ENCODE data around the gene PDCD11. TPM values are rescaled to one million over a fixed set of nuclear protein-coding genes. Genes with fewer than 3 reads are reported as not detected.
"Not testable (repeated sequence)": the region's sequence is repeated elsewhere in the genome, so short reads cannot be mapped to it uniquely, and the experiment has no call there.

Gene PDCD11
- total RNA-seq, 2 donors from 2014 or later, result 50.1 to 79.5 TPM

DNA sequence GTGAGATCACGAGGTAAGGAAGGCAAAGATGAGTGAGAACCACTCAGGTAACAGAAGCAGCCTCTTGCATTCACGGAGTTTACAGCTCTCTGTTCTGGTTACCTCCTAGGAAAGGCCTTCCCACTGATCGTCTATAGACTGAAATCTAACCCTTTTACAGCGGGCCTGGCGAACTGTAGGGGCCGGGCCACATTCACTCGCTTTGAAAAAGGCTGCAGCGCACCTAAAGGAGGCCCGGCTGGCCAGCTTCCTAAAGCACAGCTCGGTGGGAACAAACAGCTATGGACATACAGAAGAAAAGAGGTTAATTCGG, 716 bp upstream of the PDCD11 start:
- H3K4me3 Mint-ChIP-seq, result peak overlapping the region; percentile 100
- peak overlapping the region; percentile 99 for H3K27ac Mint-ChIP-seq
- peaks cover 100% of the 10 kb centered on the region for H3K36me3 Mint-ChIP-seq (ENCODE audit: low read depth)
- ATAC-seq (replicated peaks), result no peak
- H3K27me3 Mint-ChIP-seq, result no peaks in the 10 kb centered on the region
- no peaks in the 10 kb centered on the region for H3K9me3 Mint-ChIP-seq
- peaks cover 31% of the 10 kb centered on the region for H3K4me1 Mint-ChIP-seq

DNA sequence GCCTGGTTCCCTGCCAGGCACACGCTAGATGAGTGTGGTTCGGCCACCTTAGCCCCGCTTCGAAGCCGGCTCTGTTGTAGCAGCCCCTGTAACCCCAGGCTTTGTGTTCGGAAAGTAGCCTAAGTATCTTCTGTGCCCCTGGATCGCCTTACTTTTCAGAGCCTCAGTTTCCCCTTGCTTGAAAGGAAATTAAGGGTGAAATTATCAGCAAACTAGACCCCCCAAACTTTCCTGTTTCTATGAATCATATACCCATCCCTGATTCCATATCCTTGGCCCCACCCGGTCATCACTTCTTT, 312 bp downstream of the PDCD11 start:
- Mint-ChIP-seq H3K27ac (peak overlapping the region; percentile 99), H3K4me1 (peaks cover 31% of the 10 kb centered on the region), H3K36me3 (ENCODE audit: low read depth) (peaks cover 100% of the 10 kb centered on the region), H3K9me3 (no peaks in the 10 kb centered on the region), H3K27me3 (no peaks in the 10 kb centered on the region), H3K4me3 (peak overlapping the region; percentile 100)
- no peak for ATAC-seq (replicated peaks)

DNA sequence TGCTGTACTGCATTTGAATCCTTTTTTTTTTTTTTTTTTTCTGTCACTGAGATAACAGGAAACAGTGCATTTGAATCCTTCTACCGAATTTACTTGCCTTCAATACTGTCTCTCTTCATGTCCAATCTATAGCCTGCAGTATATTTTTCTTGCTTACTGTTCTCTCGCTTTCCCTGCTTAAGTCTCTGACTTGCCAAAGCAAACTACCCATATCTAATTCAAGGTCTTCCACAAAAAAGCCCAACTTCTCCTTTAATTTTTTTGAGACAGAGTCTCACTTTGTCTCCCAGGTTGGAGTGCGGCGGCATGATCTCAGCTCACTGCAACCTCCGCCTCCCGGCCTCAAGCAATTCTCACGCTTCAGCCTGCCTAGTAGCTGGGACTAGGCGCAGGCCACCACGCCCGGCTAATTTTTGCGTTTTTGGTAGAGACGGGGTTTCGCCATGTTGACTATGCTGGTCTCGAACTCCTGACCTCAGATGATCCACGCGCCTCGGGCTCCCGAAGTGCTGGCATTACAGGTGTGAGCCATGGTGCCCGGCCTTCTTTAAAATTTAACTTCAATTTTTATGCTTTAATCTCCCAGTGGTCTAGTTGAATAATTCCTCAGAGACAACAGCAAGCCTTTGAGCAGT, 882 bp downstream of the PDCD11 start:
- Mint-ChIP-seq H3K4me3 (peak overlapping the region; percentile 100), H3K27me3 (no peaks in the 10 kb centered on the region), H3K36me3 (ENCODE audit: low read depth) (peaks cover 100% of the 10 kb centered on the region), H3K4me1 (peaks cover 31% of the 10 kb centered on the region), H3K27ac (peak overlapping the region; percentile 99), H3K9me3 (no peaks in the 10 kb centered on the region)
- ATAC-seq (replicated peaks), result no peak

DNA sequence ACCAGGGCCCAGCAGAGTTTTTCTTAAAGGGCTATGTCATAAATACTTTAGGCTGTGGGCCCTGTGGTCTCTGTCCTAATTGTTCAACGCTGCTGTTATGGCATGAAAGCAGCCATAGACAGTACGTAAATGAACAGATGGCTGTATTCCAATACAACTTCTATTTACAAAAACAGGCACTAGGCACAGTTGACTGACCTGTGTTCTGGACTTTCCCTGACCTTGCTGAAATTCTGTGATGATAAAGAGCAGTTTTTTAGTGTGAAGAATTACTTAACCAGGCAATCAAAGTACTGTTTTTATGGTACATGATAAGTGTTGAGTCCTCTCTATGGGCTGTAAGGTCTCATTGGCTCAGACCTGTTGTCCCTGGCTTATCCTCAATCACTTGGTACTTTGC, 17.1 kb downstream of the PDCD11 start:
- peaks cover 95% of the 10 kb centered on the region for H3K36me3 Mint-ChIP-seq (ENCODE audit: low read depth)

DNA sequence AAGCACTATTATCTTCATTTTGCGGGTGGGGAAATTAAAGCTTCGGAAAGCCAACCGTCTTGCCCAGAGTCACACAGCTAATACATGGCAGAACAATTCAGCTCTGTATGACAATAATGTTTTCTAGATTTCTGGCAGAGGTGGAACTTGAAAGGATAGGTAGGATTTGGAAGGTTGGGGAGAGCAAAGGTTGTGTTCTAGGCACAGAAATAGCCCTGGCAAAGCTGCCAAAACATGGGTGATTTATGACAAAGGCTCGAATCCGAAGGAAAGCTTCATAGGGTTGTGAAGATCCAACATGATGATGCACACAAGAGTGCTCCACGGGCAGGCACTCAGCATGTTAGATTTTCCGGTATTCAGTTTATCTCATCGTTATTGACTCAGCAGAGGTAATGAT, 19.2 kb downstream of the PDCD11 start:
- no peaks in the 10 kb centered on the region for H3K4me1 Mint-ChIP-seq
- no peak for ATAC-seq (replicated peaks)

More for the DNA sequence above, 17.1 kb downstream of the PDCD11 start:
- Mint-ChIP-seq H3K4me1 (no peaks in the 10 kb centered on the region), H3K27me3 (no peaks in the 10 kb centered on the region), H3K9me3 (no peaks in the 10 kb centered on the region), H3K27ac (no peak overlapping the region), H3K4me3 (no peak overlapping the region)
- ATAC-seq (replicated peaks), result no peak

DNA sequence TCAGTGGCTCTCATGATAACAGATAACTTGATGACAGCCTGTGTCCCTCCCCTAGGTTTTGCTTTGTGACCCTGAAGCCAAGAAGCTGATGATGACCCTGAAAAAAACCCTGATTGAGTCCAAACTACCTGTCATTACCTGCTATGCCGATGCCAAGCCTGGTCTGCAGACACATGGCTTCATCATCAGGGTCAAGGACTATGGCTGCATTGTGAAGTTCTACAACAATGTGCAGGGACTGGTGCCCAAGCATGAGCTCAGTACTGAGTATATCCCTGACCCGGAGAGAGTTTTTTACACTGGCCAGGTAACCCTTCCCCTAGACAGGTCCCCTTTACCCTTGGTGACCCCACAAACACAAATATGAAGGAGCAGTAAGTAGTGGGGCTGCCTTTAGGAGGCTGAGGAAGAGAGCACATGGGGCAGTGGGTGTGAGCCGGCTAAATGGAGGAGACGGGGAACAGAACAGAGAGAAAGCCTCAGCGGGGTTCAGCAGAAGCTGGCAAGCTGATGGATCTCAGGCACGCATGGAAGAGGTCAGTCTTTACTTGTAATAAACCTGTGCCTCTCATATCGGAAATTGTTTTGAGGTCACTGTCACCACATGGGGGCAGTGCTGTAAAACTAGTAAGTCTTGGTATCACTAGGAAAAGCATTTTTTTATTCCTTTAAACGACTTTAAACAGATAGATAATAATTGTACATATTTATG, 20.2 kb downstream of the PDCD11 start:
- H3K27ac Mint-ChIP-seq, result no peak overlapping the region
- ATAC-seq (replicated peaks), result peak; percentile 52
- no peaks in the 10 kb centered on the region for H3K4me1 Mint-ChIP-seq
- H3K36me3 Mint-ChIP-seq (ENCODE audit: low read depth), result peaks cover 99% of the 10 kb centered on the region
- H3K4me3 Mint-ChIP-seq, result no peak overlapping the region
- H3K27me3 Mint-ChIP-seq, result no peaks in the 10 kb centered on the region
- H3K9me3 Mint-ChIP-seq, result no peaks in the 10 kb centered on the region

More for the DNA sequence above, 19.2 kb downstream of the PDCD11 start:
- no peak overlapping the region for H3K4me3 Mint-ChIP-seq
- peaks cover 95% of the 10 kb centered on the region for H3K36me3 Mint-ChIP-seq (ENCODE audit: low read depth)
- no peaks in the 10 kb centered on the region for H3K27me3 Mint-ChIP-seq
- H3K9me3 Mint-ChIP-seq, result no peaks in the 10 kb centered on the region
- H3K27ac Mint-ChIP-seq, result no peak overlapping the region

DNA sequence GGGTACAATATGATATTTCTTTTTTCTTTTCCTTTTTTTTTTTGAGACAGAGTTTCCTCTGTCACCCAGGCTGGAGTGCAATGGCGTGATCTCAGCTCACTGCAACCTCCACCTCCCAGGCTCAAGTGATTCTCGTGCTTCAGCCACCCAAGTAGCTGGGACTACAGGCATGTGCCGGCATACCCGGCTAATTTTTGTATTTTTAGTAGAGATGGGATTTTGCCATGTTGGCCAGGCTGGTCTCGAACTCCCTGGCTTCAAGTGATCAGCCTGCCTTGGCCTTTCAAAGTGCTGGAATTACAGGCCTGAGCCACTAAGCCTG, 20.7 kb downstream of the PDCD11 start:
- ATAC-seq (replicated peaks), result not testable (repeated sequence)

DNA sequence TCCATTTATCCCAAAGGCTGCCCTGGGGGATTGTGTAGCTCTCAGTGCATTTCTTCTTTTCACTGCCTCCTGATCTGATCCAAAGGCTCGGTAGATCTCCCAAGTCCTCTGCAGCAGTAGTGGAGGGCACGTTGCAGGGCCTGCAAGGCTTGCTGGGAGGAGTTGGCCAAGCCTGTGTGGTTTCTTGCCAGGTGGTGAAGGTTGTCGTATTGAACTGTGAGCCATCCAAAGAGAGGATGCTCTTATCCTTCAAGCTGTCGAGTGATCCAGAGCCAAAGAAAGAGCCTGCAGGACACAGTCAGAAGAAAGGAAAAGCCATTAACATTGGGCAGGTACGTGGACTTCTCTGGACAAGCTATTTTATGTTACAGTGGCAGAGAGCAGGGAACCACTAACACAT, 21.2 kb downstream of the PDCD11 start:
- Mint-ChIP-seq H3K36me3 (ENCODE audit: low read depth) (peaks cover 97% of the 10 kb centered on the region), H3K27me3 (no peaks in the 10 kb centered on the region), H3K9me3 (no peaks in the 10 kb centered on the region), H3K27ac (peak overlapping the region; percentile 52), H3K4me3 (no peak overlapping the region), H3K4me1 (no peaks in the 10 kb centered on the region)
- no peak for ATAC-seq (replicated peaks)

More for the DNA sequence above, 20.7 kb downstream of the PDCD11 start:
- not testable (repeated sequence) for H3K4me1 Mint-ChIP-seq, H3K27ac Mint-ChIP-seq, H3K27me3 Mint-ChIP-seq, H3K9me3 Mint-ChIP-seq, H3K4me3 Mint-ChIP-seq
- H3K36me3 Mint-ChIP-seq (ENCODE audit: low read depth), result peaks cover 97% of the 10 kb centered on the region

DNA sequence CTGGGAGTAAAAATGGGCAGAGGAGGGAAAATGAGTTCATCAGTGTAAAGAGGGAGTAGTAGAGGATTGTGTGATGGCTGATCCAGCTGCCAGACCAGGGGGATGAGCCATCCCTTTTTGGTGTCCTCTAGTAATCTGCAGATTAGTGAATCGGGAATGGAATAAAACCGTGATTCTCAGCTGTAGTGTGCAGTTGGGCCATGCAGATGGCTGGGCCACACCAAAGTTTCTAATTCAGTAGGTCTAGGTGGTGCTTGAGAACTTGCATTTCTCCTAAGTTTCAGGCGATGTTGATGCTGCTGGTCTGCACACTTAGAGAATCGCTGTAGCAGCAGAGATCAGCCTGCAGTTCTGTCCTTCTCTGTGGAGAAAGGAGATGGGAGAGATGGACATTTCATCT, 22.7 kb downstream of the PDCD11 start:
- Mint-ChIP-seq H3K27ac (no peak overlapping the region), H3K36me3 (ENCODE audit: low read depth) (peaks cover 97% of the 10 kb centered on the region), H3K27me3 (no peaks in the 10 kb centered on the region), H3K4me1 (no peaks in the 10 kb centered on the region), H3K9me3 (no peaks in the 10 kb centered on the region), H3K4me3 (no peak overlapping the region)
- no peak for ATAC-seq (replicated peaks)

DNA sequence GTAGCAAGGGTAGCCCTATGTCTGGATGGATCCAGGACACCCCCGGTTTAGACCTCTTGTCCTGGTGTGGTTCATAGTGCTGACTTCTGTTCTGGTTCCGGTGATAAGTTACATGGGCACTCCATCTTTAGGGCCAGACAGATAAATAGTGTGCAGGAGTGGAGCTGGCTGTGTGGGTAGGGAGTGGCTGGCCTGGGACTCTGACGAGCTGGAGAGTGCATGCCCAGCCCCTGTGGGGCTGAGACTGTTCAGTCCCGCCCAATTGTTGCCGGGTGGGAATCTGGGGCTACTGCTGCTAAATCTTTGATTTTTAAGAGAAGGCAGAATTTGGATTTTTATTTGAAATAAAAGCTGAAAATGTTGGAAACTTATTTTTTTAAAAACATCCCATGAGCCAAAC, 27.3 kb downstream of the PDCD11 start:
- no peak overlapping the region for H3K4me3 Mint-ChIP-seq
- H3K27ac Mint-ChIP-seq, result no peak overlapping the region
- no peaks in the 10 kb centered on the region for H3K9me3 Mint-ChIP-seq
- no peak for ATAC-seq (replicated peaks)
- peaks cover 97% of the 10 kb centered on the region for H3K36me3 Mint-ChIP-seq (ENCODE audit: low read depth)
- H3K4me1 Mint-ChIP-seq, result peaks cover 6% of the 10 kb centered on the region
- no peaks in the 10 kb centered on the region for H3K27me3 Mint-ChIP-seq

DNA sequence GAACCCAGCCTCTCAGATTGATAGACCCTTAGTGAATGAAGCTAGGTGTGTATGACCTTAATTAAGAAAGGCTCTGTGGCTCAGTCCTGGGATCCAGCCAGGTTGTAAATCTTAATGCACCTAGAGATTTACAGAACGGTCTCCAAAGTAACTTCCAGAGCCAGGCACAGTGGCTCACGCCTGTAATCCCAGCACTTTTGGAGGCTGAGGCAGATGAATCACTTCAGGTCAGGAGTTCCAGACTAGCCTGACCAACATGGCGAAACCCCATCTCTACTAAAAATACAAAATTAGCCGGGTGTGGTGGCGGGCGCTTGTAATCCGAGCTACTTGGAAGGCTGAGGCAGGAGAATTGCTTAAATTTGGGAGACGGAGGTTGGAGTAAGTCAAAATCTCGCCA, 31.4 kb downstream of the PDCD11 start:
- Mint-ChIP-seq H3K4me1 (peaks cover 10% of the 10 kb centered on the region), H3K36me3 (ENCODE audit: low read depth) (peaks cover 100% of the 10 kb centered on the region), H3K27ac (no peak overlapping the region), H3K9me3 (no peaks in the 10 kb centered on the region), H3K4me3 (no peak overlapping the region), H3K27me3 (no peaks in the 10 kb centered on the region)
- ATAC-seq (replicated peaks), result no peak

DNA sequence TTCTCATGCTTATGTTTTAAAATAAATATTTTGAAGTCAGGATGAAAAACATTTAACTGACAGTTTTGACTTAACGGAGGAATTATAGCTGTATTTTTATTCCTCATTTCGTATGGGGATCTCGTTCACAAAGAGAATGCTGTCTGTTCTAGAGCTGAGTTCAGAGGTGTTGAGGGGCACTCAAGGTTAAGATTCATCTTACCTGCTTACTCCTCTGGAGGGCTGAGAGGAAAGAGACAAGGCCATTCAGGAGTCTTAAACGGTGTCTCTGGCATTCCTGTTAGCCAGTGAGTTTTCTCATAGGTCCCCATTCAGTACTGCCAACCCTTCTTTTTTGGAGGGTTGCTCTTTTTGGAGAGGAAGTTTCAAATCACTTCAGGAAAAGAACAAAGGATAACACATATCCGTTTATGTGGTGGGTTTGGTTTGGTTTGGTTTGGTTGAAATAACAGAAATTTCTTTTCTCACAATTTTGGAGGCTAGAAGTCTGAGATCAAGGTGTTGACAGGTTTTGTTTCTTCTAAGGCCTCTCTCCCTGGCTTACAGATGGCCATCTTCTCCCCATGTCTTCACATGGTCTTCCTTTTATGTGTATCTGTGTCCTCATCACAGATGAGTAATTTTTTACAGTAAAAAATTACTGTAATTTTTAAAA, 32.7 kb downstream of the PDCD11 start:
- no peaks in the 10 kb centered on the region for H3K27me3 Mint-ChIP-seq
- peak overlapping the region; percentile 0 for H3K27ac Mint-ChIP-seq
- H3K4me1 Mint-ChIP-seq, result peaks cover 10% of the 10 kb centered on the region
- H3K36me3 Mint-ChIP-seq (ENCODE audit: low read depth), result peaks cover 100% of the 10 kb centered on the region
- H3K4me3 Mint-ChIP-seq, result peak overlapping the region; percentile 10
- peak; percentile 63 for ATAC-seq (replicated peaks)
- no peaks in the 10 kb centered on the region for H3K9me3 Mint-ChIP-seq

DNA sequence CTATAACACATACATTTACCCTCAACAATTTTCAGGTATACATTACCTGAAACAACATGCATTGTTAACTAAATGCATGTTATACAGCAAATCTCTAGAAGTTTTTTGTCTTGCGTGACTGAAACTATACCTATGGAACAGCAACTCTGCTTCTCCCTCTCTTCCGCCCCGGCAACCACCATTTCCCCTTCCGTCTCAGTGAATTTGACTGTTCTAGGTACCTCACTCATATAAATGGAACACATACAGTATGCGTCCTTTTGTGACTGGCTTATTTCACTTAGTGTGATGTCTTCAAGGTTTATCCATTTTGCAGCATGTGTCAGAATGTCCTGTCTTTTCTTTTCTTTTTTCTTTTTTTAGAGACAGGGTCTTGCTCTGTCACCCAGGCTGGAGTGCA, 33.2 kb downstream of the PDCD11 start:
- H3K9me3 Mint-ChIP-seq, result no peaks in the 10 kb centered on the region
- H3K27ac Mint-ChIP-seq, result peak overlapping the region; percentile 0
- H3K36me3 Mint-ChIP-seq (ENCODE audit: low read depth), result peaks cover 99% of the 10 kb centered on the region
- H3K4me3 Mint-ChIP-seq, result peak overlapping the region; percentile 10
- peak; percentile 76 for ATAC-seq (replicated peaks)
- peaks cover 10% of the 10 kb centered on the region for H3K4me1 Mint-ChIP-seq
- no peaks in the 10 kb centered on the region for H3K27me3 Mint-ChIP-seq

DNA sequence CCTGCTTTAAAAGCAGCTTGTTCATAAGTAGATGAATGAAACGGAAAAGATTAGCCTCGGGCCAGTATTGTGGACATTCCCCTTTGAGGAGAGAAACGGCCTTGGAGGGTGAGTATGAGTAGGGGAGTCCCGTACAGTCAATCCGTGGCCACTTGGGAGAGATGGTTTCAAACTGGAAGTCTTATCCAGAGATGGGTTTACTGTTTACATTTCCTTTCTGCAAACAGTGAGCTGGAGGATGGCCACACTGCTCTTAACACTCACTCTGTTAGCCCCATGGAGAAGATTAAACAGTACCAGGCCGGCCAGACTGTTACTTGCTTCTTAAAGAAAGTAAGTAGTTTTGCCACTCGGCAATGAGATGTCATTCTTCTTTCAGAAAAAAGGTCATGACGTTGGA, 35.5 kb downstream of the PDCD11 start:
- Mint-ChIP-seq H3K27ac (peak overlapping the region; percentile 26), H3K9me3 (no peaks in the 10 kb centered on the region), H3K36me3 (ENCODE audit: low read depth) (peaks cover 99% of the 10 kb centered on the region), H3K4me3 (no peak overlapping the region), H3K27me3 (no peaks in the 10 kb centered on the region), H3K4me1 (peaks cover 10% of the 10 kb centered on the region)
- peak; percentile 38 for ATAC-seq (replicated peaks)

DNA sequence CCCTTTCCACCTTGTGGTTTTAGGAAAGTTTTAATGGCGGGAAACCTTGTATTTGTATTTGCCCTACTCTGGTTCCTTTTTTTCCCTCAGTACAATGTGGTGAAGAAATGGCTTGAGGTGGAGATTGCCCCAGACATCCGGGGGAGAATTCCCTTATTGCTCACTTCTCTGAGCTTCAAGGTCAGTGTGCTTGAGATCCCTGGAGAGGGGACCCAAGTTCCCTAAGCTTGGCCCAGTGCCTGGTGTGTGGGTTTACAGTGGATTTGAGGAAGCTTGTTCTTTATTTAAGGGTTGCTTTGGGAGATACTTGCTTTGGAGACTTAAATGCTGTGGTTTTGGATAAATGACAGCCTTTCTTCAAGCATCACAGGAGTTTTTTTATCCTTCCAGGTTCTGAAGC, 37.4 kb downstream of the PDCD11 start:
- Mint-ChIP-seq H3K27ac (no peak overlapping the region), H3K4me3 (no peak overlapping the region), H3K4me1 (peaks cover 8% of the 10 kb centered on the region), H3K9me3 (no peaks in the 10 kb centered on the region), H3K36me3 (ENCODE audit: low read depth) (peaks cover 98% of the 10 kb centered on the region), H3K27me3 (no peaks in the 10 kb centered on the region)
- no peak for ATAC-seq (replicated peaks)
